Liver (tissue), 9 donors: Measurements from ENCODE around the gene CUEDC1. TPM values are rescaled to one million over a fixed set of nuclear protein-coding genes. Genes with fewer than 3 reads are reported as not detected.

Experiments used
- DNase-seq: peaks from one replicate; pipeline ENCODE4 v3.0.0-alpha.2; 2017; ENCODE audit warnings: low spot score
- H3K27ac ChIP-seq, 2 donors: one replicate each; pipeline ENCODE4 v1.7.0; 2013; ENCODE audit warnings: inconsistent platforms in 2 of 2, low read length in 2 of 2, control low read depth in 1 of 2, low read depth in 1 of 2, mild to moderate bottlenecking in 1 of 2
- H3K27me3 ChIP-seq, 4 donors: one replicate each; pipeline versions ENCODE4 v1.6.1 to v1.7.0; 2013; ENCODE audit warnings: low read length in 3 of 4, inconsistent platforms in 1 of 4, mild to moderate bottlenecking in 1 of 4, moderate library complexity in 1 of 4; ENCODE audit not compliant: control insufficient read depth in 4 of 4, insufficient read depth in 4 of 4
- H3K36me3 ChIP-seq, 4 donors: one replicate each; pipeline versions ENCODE4 v1.6.1 to v1.7.0; 2013; ENCODE audit warnings: low read length in 3 of 4, mild to moderate bottlenecking in 3 of 4, low read depth in 1 of 4, moderate library complexity in 1 of 4; ENCODE audit not compliant: control insufficient read depth in 4 of 4, insufficient read depth in 3 of 4
- H3K4me1 ChIP-seq, 4 donors: one replicate each; pipeline versions ENCODE4 v1.6.1 to v1.7.0; 2013; ENCODE audit warnings: low read length in 3 of 4, mild to moderate bottlenecking in 3 of 4, moderate library complexity in 1 of 4; ENCODE audit not compliant: control insufficient read depth in 4 of 4, insufficient read depth in 4 of 4
- H3K4me3 ChIP-seq, 3 donors: one replicate each; pipeline versions ENCODE4 v1.6.1 to v1.7.0; 2013; ENCODE audit warnings: low read length in 3 of 3, control low read depth in 1 of 3, low read depth in 1 of 3, mild to moderate bottlenecking in 1 of 3
- H3K9ac ChIP-seq, 2 donors: one replicate each; pipeline ENCODE4 v1.7.0; 2013; ENCODE audit warnings: low read length in 2 of 2, mild to moderate bottlenecking in 2 of 2, moderate library complexity in 2 of 2, control low read depth in 1 of 2, low read depth in 1 of 2
- H3K9me3 ChIP-seq, 4 donors: one replicate each; pipeline versions ENCODE4 v1.6.1 to v1.7.0; 2013; ENCODE audit warnings: low read length in 3 of 4; ENCODE audit not compliant: control insufficient read depth in 4 of 4
- ATF3 ChIP-seq: IDR thresholded peaks from 2 replicates; pipeline ENCODE4 v1.6.1; 2016; ENCODE audit warnings: antibody characterized with exemption
- CTCF ChIP-seq: fragments of 150-350 bp; IDR thresholded peaks from 2 replicates; pipeline ENCODE4 v1.5.1; 2017; ENCODE audit warnings: improper control_type of control experiment, low read depth, low read length; ENCODE audit not compliant: missing input control
- EGR1 ChIP-seq, 2 donors: IDR thresholded peaks; 2 replicates each; pipeline ENCODE4 v1.6.1; 2016 to 2018; ENCODE audit warnings: antibody characterized with exemption in 2 of 2, low read depth in 2 of 2
- FOXA1 ChIP-seq: IDR thresholded peaks from 2 replicates; pipeline ENCODE4 v1.6.1; 2016; ENCODE audit warnings: antibody characterized with exemption
- FOXA2 ChIP-seq: IDR thresholded peaks from 2 replicates; pipeline ENCODE4 v1.6.1; 2016; ENCODE audit warnings: antibody characterized with exemption
- GABPA ChIP-seq, 2 donors: IDR thresholded peaks in 1 of 2; conservative IDR thresholded peaks in 1 of 2; 2 replicates each; pipeline ENCODE4 v1.6.1; 2016; ENCODE audit warnings: antibody characterized with exemption in 2 of 2, mild to moderate bottlenecking in 1 of 2, moderate library complexity in 1 of 2
- HNF4A ChIP-seq, 2 donors: conservative IDR thresholded peaks; 2 replicates each; pipeline ENCODE4 v1.6.1; 2016; ENCODE audit warnings: antibody characterized with exemption in 2 of 2, mild to moderate bottlenecking in 2 of 2
- HNF4G ChIP-seq: IDR thresholded peaks from 2 replicates; pipeline ENCODE4 v1.6.1; 2016; ENCODE audit warnings: antibody characterized with exemption
- JUND ChIP-seq, 2 donors: IDR thresholded peaks; 2 replicates each; pipeline ENCODE4 v1.6.1; 2016; ENCODE audit warnings: antibody characterized with exemption in 2 of 2
- MAX ChIP-seq: IDR thresholded peaks from 2 replicates; pipeline ENCODE4 v1.6.1; 2016; ENCODE audit warnings: antibody characterized with exemption
- NR2F2 ChIP-seq: IDR thresholded peaks from 2 replicates; pipeline ENCODE4 v1.6.1; 2016; ENCODE audit warnings: antibody characterized with exemption
- RAD21 ChIP-seq, 2 donors: IDR thresholded peaks; 2 replicates each; pipeline ENCODE4 v1.6.1; 2016; ENCODE audit warnings: antibody characterized with exemption in 2 of 2, mild to moderate bottlenecking in 2 of 2
- REST ChIP-seq: IDR thresholded peaks from 2 replicates; pipeline ENCODE4 v1.6.1; 2016; ENCODE audit warnings: antibody characterized with exemption, mild to moderate bottlenecking
- SP1 ChIP-seq: IDR thresholded peaks from 2 replicates; pipeline ENCODE4 v1.6.1; 2018; ENCODE audit warnings: antibody characterized with exemption, mild to moderate bottlenecking
- TAF1 ChIP-seq: conservative IDR thresholded peaks from 2 replicates; pipeline ENCODE4 v1.6.1; 2016; ENCODE audit warnings: antibody characterized with exemption, mild to moderate bottlenecking
- YY1 ChIP-seq: IDR thresholded peaks from 2 replicates; pipeline ENCODE4 v1.6.1; 2016; ENCODE audit warnings: antibody characterized with exemption, mild to moderate bottlenecking
- WGBS: extraction: QIAGEN DNeasy Blood & Tissue Kit; methylation state at CpG from one replicate; pipeline ENCODE4 v1.1.7; 2013; 5-methylcytosine and 5-hydroxymethylcytosine counted together
- polyA plus RNA-seq, 2 donors: library from polyadenylated mRNA; stranded (reverse) in 1 of 2; unstranded in 1 of 2; fragments of 200-250 nt in 1 of 2; fragments of >200 nt in 1 of 2; fragmentation: Nextera tagmentation in 1 of 2; extraction: Ambion mirVana in 1 of 2; gene quantifications; one replicate each; pipeline versions ENCODE4 v1.2.1 to v1.2.3, GENCODE V29; 2013 to 2015
- total RNA-seq, 2 donors: library from RNA; depleted of rRNA; stranded (reverse); fragments of >200 nt; gene quantifications; one replicate each; pipeline ENCODE4 v1.2.3, GENCODE V29; 2014
- donor health status: healthy.
- donor health status: healthy.
- donor health status: healthy.
- donor health status: healthy.
- donor health status: healthy.

Gene CUEDC1
- total and polyA plus RNA-seq, 4 donors: 2.6 to 4.9 (median 3.4) TPM

- H3K9me3 ChIP-seq: no peaks in the 10 kb centered on the region
- H3K9ac ChIP-seq: no peak overlapping the region
- no peaks in the 10 kb centered on the region for H3K36me3 ChIP-seq
- H3K27me3 ChIP-seq: no peaks in the 10 kb centered on the region
- TF ChIP-seq HNF4A (conservative IDR thresholded peaks at IDR 0.05): no peak
- no peak for TF ChIP-seq REST
- TF ChIP-seq FOXA2: no peak
- no peak for TF ChIP-seq CTCF
- TF ChIP-seq YY1: no peak
- TF ChIP-seq FOXA1: no peak
- no peak for TF ChIP-seq SP1
- no peak for TF ChIP-seq MAX
- TF ChIP-seq GABPA (IDR thresholded peaks at IDR 0.05 in 1 of 2, conservative IDR thresholded peaks at IDR 0.05 in 1 of 2): no peak
- TF ChIP-seq RAD21 (IDR thresholded peaks at IDR 0.05): no peak
- no peak for TF ChIP-seq HNF4G
- TF ChIP-seq JUND (IDR thresholded peaks at IDR 0.05): no peak
- no peak for TF ChIP-seq EGR1 (IDR thresholded peaks at IDR 0.05; ENCODE audit: low read depth in 2 of 2)
- no peak for TF ChIP-seq ATF3
- no peak overlapping the region for H3K4me3 ChIP-seq
- 95% methylated on average over 3 of the region's 3 CpGs for WGBS
- DNase-seq: no peak
- H3K27ac ChIP-seq: no peak overlapping the region
- peaks cover 8 to 24% (median 17%) of the 10 kb centered on the region in 4 donors for H3K4me1 ChIP-seq
Measured at GRCh38 chr17:57957886-57958285, 2.7 kb upstream of the CUEDC1 start.

GRCh38 chr17:57957120-57957850 lies 2.1 kb upstream of the CUEDC1 start:
- TF ChIP-seq MAX: no peak
- no peak for TF ChIP-seq FOXA2
- TF ChIP-seq REST: no peak
- no peak for TF ChIP-seq FOXA1
- TF ChIP-seq GABPA (IDR thresholded peaks at IDR 0.05 in 1 of 2, conservative IDR thresholded peaks at IDR 0.05 in 1 of 2): no peak
- TF ChIP-seq YY1: no peak
- no peak for TF ChIP-seq RAD21 (IDR thresholded peaks at IDR 0.05)
- no peak for TF ChIP-seq NR2F2
- TF ChIP-seq HNF4A (conservative IDR thresholded peaks at IDR 0.05): no peak
- no peak for TF ChIP-seq ATF3
- no peak for TF ChIP-seq CTCF
- TF ChIP-seq TAF1: no peak
- no peak for TF ChIP-seq EGR1 (IDR thresholded peaks at IDR 0.05; ENCODE audit: low read depth in 2 of 2)
- no peak overlapping the region for H3K9ac ChIP-seq
- no peaks in the 10 kb centered on the region for H3K9me3 ChIP-seq
- H3K27ac ChIP-seq: no peak overlapping the region
- 96% methylated on average over 8 of the region's 8 CpGs for WGBS
- no peaks in the 10 kb centered on the region for H3K27me3 ChIP-seq
- peaks cover 8 to 24% (median 19%) of the 10 kb centered on the region in 4 donors for H3K4me1 ChIP-seq
- no peak for DNase-seq
- H3K36me3 ChIP-seq: no peaks in the 10 kb centered on the region
- no peak overlapping the region for H3K4me3 ChIP-seq
